ENCODE measurements around the gene SERPINA3. TPM values are rescaled to one million over a fixed set of nuclear protein-coding genes. Genes with fewer than 3 reads are reported as not detected.

The SERPINA3 gene
- total and polyA plus RNA-seq, 2 of the 8 experiments (the other 6 are each of a cell fraction or from before 2014, with no cell fraction given): not detected

DNA sequence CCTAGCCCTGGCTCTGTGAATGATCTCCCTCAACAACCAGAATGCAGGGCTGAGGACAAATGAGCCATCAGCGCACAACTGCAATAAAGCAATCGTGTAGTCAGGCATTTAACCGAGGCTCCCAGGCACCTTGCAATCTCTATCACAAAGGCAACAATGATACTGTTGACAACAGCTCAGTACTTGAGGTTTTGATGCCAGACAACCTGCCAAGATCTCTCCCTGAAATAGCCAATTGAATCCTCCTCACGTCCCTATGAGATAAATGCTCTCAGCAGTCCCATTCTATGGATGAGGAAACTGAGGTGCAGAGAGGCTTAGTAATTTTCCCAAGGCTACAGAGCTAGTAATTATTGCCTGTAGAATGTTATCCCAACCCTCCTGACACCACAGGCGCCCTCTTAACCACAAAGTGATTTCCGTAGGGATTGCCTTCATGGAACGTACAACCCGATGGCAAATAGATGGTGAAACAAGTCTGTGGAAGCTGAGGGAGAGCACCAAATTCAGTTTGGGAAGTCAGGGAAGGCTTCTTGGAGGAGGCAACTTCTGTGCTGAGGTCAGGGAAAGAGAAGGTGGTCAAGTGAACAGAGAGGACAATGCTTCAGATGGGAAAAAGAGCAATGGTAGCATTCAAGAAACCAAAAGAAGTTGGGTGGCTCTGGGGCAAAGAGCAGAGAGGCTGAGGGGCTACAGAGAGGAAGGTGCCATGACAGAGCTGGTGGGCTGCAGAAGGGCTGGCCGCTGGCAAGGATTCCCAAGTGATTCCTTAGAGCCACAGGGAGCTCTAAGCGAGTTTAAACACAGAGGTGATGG lies 12.6 kb downstream of the SERPINA3 start:
- Histone ChIP-seq H4K8ac (ENCODE audit: extremely low read depth, insufficient read depth, low read length) (no peak overlapping the region), H2BK12ac (ENCODE audit: low read depth, low read length) (no peak overlapping the region), H2BK20ac (ENCODE audit: low read length) (no peak overlapping the region), H4K5ac (ENCODE audit: insufficient read length, low read depth, low read length) (no peak overlapping the region), H3K23ac (ENCODE audit: insufficient read length) (no peak overlapping the region), H3K14ac (ENCODE audit: insufficient read length) (no peak overlapping the region), H3K18ac (ENCODE audit: extremely low read depth, low read length) (no peak overlapping the region), H2BK15ac (ENCODE audit: low read length) (no peak overlapping the region), H3K27me3 (replicated peaks in 1 of 4; ENCODE audit: control insufficient read depth in 3 of 4, extremely low read depth in 1 of 4, insufficient read depth in 3 of 4, low read length in 3 of 4) (no peaks in the 10 kb centered on the region), H4K20me1 (replicated peaks in 1 of 2; ENCODE audit: control insufficient read depth in 1 of 2, insufficient read depth in 2 of 2, low read length in 2 of 2) (no peaks in the 10 kb centered on the region), H3K9ac (replicated peaks in 1 of 4; ENCODE audit: extremely low read depth in 1 of 4, low read depth in 3 of 4, low read length in 3 of 4) (no peak overlapping the region), H2BK5ac (ENCODE audit: low read depth, low read length) (no peak overlapping the region), H3K4me1 (replicated peaks in 1 of 4; ENCODE audit: control insufficient read depth in 3 of 4, insufficient read depth in 4 of 4, low read length in 3 of 4) (no peaks in the 10 kb centered on the region), H4K91ac (replicated peaks; ENCODE audit: insufficient read length, low read length) (no peak overlapping the region), H2AK5ac (ENCODE audit: low read depth, low read length) (no peak overlapping the region), H3K4ac (replicated peaks; ENCODE audit: insufficient read length, low read depth, low read length) (no peak overlapping the region), H2AFZ (ENCODE audit: low read length) (no peak overlapping the region), H3K4me3 (ENCODE audit: extremely low read depth in 1 of 4, insufficient read depth in 2 of 4, low read depth in 3 of 4, low read length in 4 of 4) (no peak overlapping the region), H3K23me2 (ENCODE audit: low read depth, low read length) (no peaks in the 10 kb centered on the region), H3K79me2 (ENCODE audit: control insufficient read depth in 1 of 2, insufficient read depth in 2 of 2, low read length in 2 of 2) (no peaks in the 10 kb centered on the region), H2BK120ac (replicated peaks; ENCODE audit: low read depth, low read length) (no peak overlapping the region), H3K36me3 (ENCODE audit: control insufficient read depth in 2 of 4, insufficient read depth in 4 of 4, low read length in 3 of 4) (no peaks in the 10 kb centered on the region), H3K79me1 (ENCODE audit: low read depth, low read length) (no peaks in the 10 kb centered on the region), H3K4me2 (ENCODE audit: insufficient read depth in 1 of 2, low read depth in 2 of 2, low read length in 2 of 2) (no peak overlapping the region), H3K27ac (ENCODE audit: low read depth, low read length) (no peak overlapping the region), H3K9me3 (ENCODE audit: insufficient read depth in 2 of 2, low read depth in 1 of 2, low read length in 1 of 2) (peaks cover under 1% of the 10 kb centered on the region in 2 experiments; a peak in 1 of 4 replicates), H3K56ac (replicated peaks; ENCODE audit: insufficient read length, low read depth, low read length) (no peak overlapping the region)
- POLR2A ChIA-PET (ENCODE audit: partially characterized antibody): interaction anchor here (1.1 kb wide), 1 partner anchor 10 kb away, joined by 3 read pairs; no protein-coding TSS in a partner anchor
- DNase-seq (ENCODE audit: low read depth in 1 of 2, low spot score in 2 of 2) (no peak), FAIRE-seq (no peak)
- 86% methylated on average over 10 of the region's 10 CpGs; no CpG with 5 or more reads in 1 of the 2 experiments for WGBS, 2 experiments (ENCODE audit: extremely low coverage in 1 of 2, insufficient coverage in 1 of 2, insufficient read length in 1 of 2, insufficient replicate concordance in 2 of 2, low coverage in 1 of 2, low lambda C conversion rate in 2 of 2, missing lambda C conversion rate in 1 of 2)
- CTCF ChIA-PET (ENCODE audit: partially characterized antibody): interaction anchor here (0.9 to 1.7 kb wide), 4 partner anchors 9 to 76 kb away, joined by 3 read pairs; no protein-coding TSS in a partner anchor
- no peak for TF ChIP-seq POU5F1 (IDR thresholded peaks at IDR 0.05; ENCODE audit: low read depth, low read length)
- TF ChIP-seq SUZ12 (IDR thresholded peaks at IDR 0.05; ENCODE audit: low read length): no peak
- TF ChIP-seq SP4 (IDR thresholded peaks at IDR 0.05; ENCODE audit: low read length): no peak
- TF ChIP-seq, protein P1, sequence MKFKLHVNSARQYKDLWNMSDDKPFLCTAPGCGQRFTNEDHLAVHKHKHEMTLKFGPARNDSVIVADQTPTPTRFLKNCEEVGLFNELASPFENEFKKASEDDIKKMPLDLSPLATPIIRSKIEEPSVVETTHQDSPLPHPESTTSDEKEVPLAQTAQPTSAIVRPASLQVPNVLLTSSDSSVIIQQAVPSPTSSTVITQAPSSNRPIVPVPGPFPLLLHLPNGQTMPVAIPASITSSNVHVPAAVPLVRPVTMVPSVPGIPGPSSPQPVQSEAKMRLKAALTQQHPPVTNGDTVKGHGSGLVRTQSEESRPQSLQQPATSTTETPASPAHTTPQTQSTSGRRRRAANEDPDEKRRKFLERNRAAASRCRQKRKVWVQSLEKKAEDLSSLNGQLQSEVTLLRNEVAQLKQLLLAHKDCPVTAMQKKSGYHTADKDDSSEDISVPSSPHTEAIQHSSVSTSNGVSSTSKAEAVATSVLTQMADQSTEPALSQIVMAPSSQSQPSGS (IDR thresholded peaks at IDR 0.05; ENCODE audit: low read length): no peak
- TF ChIP-seq, protein P2, sequence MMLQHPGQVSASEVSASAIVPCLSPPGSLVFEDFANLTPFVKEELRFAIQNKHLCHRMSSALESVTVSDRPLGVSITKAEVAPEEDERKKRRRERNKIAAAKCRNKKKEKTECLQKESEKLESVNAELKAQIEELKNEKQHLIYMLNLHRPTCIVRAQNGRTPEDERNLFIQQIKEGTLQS (IDR thresholded peaks at IDR 0.05; ENCODE audit: insufficient read depth, low read depth, low read length): no peak
- TF ChIP-seq SP2 (IDR thresholded peaks at IDR 0.05; ENCODE audit: low read length): no peak
- no peak for TF ChIP-seq TAF1 (IDR thresholded peaks at IDR 0.05; ENCODE audit: low read depth, low read length)
- no peak for TF ChIP-seq YY1 (IDR thresholded peaks at IDR 0.05; ENCODE audit: low read depth, low read length)
- no peak for TF ChIP-seq KDM4A (IDR thresholded peaks at IDR 0.05; ENCODE audit: low read depth, low read length, severe bottlenecking)
- TF ChIP-seq CEBPB (IDR thresholded peaks at IDR 0.05; ENCODE audit: low read depth, low read length): no peak
